K562 treated with DMSO at 1 percent for 4 hours (cell line): Measurements from ENCODE around the gene GPR158. TPM values are rescaled to one million over a fixed set of nuclear protein-coding genes. Genes with fewer than 3 reads are reported as not detected.

ENCODE experiments used
- total RNA-seq: library from RNA; unstranded; fragments of 300-600 nt; gene quantifications from 2 replicates; pipeline ENCODE4 v1.2.3, GENCODE V29; 2022; ENCODE audit not compliant: insufficient read depth

The GPR158 gene, protein sequence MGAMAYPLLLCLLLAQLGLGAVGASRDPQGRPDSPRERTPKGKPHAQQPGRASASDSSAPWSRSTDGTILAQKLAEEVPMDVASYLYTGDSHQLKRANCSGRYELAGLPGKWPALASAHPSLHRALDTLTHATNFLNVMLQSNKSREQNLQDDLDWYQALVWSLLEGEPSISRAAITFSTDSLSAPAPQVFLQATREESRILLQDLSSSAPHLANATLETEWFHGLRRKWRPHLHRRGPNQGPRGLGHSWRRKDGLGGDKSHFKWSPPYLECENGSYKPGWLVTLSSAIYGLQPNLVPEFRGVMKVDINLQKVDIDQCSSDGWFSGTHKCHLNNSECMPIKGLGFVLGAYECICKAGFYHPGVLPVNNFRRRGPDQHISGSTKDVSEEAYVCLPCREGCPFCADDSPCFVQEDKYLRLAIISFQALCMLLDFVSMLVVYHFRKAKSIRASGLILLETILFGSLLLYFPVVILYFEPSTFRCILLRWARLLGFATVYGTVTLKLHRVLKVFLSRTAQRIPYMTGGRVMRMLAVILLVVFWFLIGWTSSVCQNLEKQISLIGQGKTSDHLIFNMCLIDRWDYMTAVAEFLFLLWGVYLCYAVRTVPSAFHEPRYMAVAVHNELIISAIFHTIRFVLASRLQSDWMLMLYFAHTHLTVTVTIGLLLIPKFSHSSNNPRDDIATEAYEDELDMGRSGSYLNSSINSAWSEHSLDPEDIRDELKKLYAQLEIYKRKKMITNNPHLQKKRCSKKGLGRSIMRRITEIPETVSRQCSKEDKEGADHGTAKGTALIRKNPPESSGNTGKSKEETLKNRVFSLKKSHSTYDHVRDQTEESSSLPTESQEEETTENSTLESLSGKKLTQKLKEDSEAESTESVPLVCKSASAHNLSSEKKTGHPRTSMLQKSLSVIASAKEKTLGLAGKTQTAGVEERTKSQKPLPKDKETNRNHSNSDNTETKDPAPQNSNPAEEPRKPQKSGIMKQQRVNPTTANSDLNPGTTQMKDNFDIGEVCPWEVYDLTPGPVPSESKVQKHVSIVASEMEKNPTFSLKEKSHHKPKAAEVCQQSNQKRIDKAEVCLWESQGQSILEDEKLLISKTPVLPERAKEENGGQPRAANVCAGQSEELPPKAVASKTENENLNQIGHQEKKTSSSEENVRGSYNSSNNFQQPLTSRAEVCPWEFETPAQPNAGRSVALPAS (N-terminal part only)
- 2.9 and 3.6 TPM in 2 replicates for total RNA-seq

DNA sequence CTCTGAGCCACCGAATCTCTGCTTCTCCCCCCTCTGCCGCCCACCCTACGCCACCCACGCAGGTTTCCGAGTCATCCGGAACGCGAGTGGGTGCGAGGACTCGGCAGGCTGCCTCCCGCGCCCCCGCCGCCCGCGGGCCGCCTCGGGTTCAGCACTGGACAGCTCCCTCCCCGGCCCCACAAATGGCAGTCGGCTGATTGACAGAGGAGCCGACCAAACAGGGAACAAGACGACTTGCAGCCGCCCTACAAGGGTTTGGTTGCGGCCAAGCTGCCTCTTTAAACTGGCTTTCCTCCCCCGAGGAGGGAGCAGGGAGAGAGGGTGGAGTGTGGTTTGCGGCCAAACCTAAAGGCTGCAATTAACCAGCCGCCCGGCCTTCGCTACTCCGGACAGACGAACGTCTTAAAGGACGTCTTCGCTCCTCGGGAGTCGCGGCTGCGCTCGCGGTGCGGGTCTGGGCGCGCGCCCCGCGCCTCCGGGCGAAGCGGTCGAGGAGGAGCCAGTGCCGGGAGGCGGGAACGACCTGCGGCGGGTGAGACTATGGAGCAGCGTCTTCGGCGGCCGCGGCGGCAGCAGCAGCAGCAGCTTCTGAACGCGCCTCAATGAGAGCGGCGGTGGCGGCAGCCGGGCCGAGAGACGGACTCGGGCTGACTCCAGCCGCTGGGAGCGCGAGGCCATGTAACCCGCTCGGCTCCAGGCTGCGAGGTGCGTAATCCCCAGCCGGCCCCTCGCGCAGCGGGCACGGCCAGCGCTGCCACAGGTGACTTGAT lies at the start of gene GPR158:
Gene GPR158, plus strand, starts transcription at position 541 of the 770 bp plus-strand sequence. CDS start 420 bp downstream, outside the sequence.

Other genes with a start within 250 kb of the GPR158 start
- gene PRTFDC1, start 222.4 kb upstream of the GPR158 start, total RNA-seq: 10.4 and 12.9 TPM in 2 replicates
- gene ENKUR, start 158.8 kb upstream of the GPR158 start, total RNA-seq: not detected in 2 replicates
- gene THNSL1, start 158.4 kb upstream of the GPR158 start, total RNA-seq: 1.0 and 1.5 TPM in 2 replicates